ENCODE data around the gene GRIK4.

The GRIK4 gene

DNA sequence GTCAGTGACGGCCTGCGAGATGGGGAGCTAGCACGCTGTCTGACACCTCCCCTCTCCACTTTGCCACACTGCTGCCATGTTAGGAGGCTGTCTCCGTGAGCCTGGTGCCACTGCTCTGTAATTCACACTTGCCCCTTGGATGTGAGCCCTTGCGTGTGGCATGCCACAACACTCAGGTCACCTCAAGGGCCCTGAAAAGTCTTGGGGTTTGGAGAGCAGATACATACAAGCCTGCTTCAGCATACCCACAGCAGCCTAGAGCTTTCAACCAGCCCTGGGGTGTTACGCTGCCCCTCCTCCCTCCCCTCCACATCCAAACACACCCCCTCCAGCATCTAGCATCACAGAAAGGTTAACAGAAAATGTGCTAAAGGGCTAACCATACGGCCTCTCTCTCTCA is 442.8 kb downstream of the GRIK4 start:
- no peak for DNase-seq (ENCODE audit: low read depth)

GRCh38 chr11:120956710-120957495 is 445.4 kb downstream of the GRIK4 start:
- DNase-seq (ENCODE audit: low read depth) = no peak

DNA sequence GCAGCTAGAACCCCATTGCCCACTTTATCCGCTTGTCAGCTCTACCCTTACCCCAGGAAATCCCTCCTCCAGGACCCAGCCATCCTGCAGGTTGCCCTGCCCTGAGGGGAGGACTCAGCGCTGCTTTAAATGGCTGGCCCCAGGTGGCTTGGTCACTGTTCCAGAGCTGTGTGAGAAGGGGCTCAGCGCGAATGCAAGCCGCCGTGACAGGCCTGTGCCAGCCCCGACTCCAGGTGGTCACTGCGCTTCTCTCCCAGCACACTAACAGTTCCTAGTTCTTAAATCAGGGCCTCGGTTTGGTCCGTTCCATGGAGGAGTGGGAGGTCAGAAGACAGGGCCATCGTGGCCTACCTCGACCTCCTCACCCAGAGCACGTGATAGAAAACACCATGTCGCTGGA is 446.6 kb downstream of the GRIK4 start:
- no peak for DNase-seq (ENCODE audit: low read depth)

GRCh38 chr11:120959189-120959588 is 447.6 kb downstream of the GRIK4 start:
- no peak for DNase-seq (ENCODE audit: low read depth)

- no peak for DNase-seq (ENCODE audit: low read depth)
These were observed 453.3 kb downstream of the GRIK4 start for GRCh38 chr11:120964857-120965256.

DNA sequence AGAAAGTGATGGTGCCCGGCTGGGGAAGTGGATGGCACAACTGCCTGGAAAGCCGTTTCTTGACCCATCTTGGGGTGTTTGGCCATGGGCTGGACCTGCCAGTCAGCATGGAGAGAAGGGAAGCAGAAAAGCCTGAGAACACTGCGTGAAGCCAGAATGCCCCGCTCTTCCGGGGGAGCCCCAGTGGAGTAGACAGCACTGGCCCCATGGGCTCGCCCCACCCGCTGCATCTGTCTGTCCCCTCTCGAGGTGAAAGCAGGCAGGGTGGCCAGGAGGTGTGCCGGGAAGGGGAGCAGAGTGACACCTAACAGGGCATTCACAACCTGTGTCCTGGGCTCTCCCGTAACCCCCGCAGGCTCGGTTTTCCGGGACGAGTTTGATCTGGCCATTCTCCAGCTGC is 455.3 kb downstream of the GRIK4 start:
- DNase-seq (ENCODE audit: low read depth) = no peak

DNA sequence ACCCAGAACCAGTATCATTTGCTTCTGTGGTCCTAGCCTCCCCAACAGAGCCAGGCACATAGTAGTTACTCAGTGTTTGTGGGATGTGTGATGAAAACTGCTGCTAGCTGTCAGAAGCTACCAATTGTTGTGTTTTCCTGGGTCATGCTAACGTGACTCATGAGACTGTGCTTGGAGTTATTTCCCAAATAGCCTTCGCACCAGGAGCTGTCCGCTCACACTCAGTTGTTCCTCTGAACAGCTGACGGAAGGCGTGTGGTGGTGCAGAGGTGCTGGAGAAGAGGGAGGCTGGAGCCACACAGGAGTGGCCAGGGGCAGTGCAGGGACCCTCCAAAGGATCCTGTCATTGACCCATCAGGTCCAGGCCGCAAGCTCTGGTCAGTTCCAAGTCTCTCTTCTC is 458.4 kb downstream of the GRIK4 start:
- no peak for DNase-seq (ENCODE audit: low read depth)

DNA sequence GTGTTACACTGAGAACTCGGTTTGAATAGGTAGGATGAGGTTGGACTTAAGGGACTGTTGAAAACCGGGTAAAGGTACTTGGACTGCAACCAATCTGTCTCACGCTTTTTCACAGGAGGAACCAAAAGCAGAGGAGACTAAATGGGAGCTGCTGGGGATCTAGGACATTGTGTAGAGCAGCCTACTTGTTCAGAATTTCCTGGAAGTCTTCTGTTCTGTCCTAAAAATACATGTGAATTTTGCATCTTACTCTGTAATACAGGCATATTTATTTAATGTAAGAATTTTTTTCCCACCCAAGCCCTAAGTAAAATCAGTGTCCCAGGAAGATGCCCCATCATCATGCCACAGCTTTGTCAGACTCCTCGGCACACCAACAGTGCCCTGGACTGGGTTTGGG is 460.3 kb downstream of the GRIK4 start:
- no peak for DNase-seq (ENCODE audit: low read depth)

GRCh38 chr11:120972621-120973020 is 461.1 kb downstream of the GRIK4 start:
- no peak for DNase-seq (ENCODE audit: low read depth)

DNA sequence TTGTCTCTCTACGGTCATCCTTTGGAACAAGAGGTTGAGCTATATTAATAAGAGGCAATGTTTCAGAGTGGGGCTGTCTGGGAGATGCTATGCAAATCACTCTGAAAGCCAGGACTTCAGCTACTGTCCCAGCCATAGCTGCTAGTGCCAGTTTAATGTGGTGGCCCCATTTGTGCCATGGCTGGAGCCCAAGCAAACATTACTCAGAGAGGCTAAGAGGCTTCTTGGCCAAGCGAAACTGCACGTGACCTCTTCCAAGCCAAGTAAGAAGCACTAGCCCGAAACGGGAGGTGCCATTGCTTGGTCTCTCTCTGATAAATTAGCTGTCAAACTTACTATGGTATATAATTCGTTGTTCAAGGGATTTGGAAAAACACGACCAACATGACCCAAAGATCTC is 462.0 kb downstream of the GRIK4 start:
- no peak for DNase-seq (ENCODE audit: low read depth)

DNA sequence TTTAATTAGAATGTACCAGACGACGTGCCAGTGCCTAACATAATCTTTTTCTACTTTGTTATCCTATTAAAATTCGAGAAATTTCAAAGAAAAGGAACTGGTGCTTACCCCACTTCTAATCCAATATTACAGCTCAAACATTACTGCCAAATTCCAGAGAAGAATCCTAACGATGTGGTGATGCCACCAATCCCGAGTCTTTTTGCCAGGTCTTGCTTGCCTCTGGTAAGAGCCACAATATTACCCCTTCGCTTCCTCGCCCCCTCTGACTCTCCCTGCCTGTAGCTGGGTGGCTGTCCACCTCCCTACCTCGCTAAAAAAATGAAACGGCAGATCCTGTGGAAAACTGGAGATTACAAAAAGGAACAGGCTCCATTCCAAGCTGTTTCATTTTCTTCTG is 462.9 kb downstream of the GRIK4 start:
- DNase-seq (ENCODE audit: low read depth) = no peak

DNA sequence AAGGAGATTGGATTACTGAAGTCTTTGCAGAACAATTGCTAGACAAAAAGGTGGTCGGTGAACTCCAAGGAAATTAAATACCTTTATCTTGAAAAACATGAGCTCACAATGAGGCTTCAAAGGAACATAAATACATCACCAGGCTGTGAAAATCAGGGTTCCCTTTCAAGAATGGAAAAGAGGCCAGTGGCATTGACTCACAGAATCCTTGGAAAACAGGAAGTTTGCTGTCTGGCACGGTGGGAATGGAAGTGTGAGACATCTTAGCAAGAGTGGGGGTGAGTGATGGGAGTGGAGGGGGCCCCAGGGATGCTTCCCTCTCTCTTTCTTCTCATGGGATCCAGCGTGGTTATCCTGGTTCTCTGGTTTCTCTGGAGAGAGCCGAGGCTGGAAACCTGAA is 463.4 kb downstream of the GRIK4 start:
- no peak for DNase-seq (ENCODE audit: low read depth)

DNA sequence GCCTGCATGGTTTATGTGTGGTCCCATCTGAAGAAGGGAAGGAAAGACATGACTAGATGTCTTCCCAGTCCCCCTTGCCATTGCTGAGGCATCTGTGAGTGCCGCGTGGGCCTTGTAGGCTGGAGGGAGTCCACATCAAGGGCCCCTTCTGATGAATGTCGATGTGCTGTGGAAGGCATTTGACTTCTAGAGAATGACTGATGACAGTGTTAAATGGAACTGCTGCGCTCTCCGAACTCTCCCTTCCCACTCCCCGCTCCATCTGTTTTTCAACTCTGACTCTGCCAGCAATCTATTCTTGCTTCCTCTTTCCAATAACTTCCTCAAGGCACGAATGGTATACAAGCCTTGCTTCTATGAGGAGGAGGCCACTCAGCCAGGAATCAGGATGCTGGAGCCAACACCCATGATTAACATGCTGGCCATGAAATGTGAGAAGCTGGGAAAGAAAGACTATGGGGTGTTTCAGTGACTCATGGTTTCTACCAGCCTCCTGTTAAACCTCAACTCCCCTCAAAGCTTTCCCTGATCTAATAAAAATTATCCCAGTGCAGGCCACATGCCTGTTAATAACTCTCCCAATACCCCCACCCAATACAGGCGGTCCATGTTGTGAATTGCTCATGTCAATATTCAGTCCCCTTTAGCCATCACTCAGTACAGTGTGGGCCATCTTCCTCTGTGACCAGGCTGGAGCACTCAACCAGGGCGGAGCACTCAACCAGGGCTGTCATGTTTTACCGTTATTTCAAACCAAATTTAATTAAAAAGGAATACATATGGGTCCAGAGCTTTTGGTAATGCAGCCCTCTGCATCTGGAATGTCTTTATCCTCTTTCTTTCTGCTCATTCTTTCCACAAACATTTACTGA is 466.0 kb downstream of the GRIK4 start:
- no peak for DNase-seq (ENCODE audit: low read depth)

- no peak for DNase-seq (ENCODE audit: low read depth)
These were observed 467.2 kb downstream of the GRIK4 start for GRCh38 chr11:120978701-120979100.

GRCh38 chr11:120985718-120986569 is 474.4 kb downstream of the GRIK4 start:
- peak; percentile 29 for DNase-seq (ENCODE audit: low read depth)

GRCh38 chr11:120988603-120989002 is 477.1 kb downstream of the GRIK4 start:
- no peak for DNase-seq (ENCODE audit: low read depth)

- DNase-seq (ENCODE audit: low read depth) = no peak
These were observed 480.5 kb downstream of the GRIK4 start for GRCh38 chr11:120991830-120992686.

GRCh38 chr11:120994091-120994859 is 482.7 kb downstream of the GRIK4 start:
- DNase-seq (ENCODE audit: low read depth) = no peak

DNA sequence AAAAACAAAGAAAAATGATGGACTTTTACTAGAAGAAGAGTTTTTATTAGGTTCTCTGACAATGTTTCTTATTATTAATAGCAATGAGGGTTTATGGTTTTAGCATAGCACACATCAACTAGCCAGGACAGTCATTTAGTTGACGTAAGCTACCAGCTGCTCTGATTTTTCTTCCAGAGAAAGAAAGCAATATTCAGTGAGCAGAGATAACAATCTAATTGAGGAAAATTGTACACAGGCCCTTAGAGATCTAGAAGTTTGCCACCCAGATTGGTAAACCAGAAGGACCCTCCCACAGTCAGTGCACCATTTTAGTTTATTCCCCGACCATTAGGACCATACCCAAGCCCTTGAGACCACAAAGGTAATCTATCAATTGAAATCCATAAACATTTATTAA is 483.6 kb downstream of the GRIK4 start:
- no peak for DNase-seq (ENCODE audit: low read depth)

DNA sequence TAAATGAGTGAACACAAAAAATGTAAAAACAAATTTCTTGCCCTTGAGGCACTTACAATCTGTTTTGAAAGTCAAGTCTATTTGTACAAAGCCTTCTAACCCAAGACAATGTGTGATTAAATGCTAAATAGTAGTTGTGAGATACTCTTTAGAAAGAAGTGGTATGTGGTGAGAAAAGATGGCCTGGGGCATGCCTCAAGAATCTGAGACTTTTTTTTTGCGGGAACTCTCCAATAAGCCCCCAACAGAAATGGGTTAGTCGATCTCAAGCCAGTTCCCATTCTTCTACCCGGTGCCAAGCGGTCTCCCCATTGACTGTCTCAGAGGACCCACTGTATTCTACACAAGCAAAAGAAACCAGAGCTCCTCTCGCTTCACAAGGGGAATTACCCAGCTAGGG is 485.4 kb downstream of the GRIK4 start:
- no peak for DNase-seq (ENCODE audit: low read depth)

DNA sequence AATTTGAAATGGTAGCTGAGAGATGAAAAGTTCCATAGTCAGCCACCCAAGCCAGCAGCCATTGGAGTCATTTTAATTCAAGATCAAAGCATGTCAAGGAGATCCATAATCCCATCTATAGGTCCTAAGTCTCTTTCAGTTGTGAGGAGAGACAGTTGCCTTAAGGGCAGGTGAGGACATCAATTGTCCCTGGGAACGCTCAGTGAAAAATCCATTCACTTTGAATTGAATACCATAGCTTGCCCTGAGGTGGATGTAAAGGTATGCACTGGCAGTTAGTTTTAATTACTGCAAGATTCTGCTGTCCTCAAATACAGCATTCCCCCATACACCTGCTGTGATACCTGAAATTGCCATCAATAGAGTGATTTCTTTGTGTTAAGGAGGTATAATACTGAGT is 487.0 kb downstream of the GRIK4 start:
- DNase-seq (ENCODE audit: low read depth) = no peak

Measured in activated T-cell treated with anti-CD3 and anti-CD28 coated beads for 48 hours (primary cell).